ENCODE measurements around the gene KRT77.
"Not testable (repeated sequence)": the region's sequence is repeated elsewhere in the genome, so short reads cannot be mapped to it uniquely, and the experiment has no call there.

Gene KRT77

DNA sequence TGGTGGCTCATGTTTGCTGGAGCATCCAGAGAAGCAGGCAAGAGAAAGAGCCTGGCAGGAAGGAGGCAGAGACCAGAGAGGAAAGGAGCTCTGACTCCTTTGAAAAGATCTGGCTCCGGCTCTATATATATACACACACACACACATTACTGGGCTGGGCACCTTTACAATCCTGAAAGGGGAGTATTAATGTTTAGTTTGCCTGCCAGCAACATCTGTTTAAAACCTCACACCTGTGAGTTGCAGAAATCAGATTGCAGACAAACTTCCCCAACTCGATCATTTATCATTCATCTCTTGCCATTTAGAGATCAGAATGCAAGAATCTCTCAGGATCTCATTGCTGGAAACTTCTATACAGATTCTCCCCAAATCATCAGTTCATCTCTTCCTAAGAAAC, at the start of gene KRT77:
Gene KRT77 (minus strand): TSS at position 101 of the 400 bp plus-strand sequence. CDS start 90 bp downstream, at position 11.
- DNase-seq, result no peak

DNA sequence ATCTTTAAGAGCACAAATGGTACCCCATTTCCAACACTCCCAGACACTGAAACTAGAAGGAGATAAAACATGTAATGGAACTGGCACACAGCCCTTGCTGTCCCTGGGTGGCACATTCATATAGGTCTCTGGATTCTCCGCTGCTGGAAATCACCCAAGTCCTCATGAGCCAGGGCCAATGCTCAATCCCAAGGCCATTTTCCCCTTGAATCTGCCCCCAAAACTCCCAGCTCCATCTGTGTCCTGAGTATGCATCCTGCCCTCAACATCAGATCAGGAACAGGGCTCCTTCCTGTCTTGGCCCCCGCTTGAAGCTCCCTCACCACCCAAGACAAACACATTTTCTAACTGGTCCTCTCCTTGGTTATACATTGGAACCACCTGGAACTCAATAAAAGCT, 49.2 kb upstream of the KRT77 start:
- no peak for DNase-seq

DNA sequence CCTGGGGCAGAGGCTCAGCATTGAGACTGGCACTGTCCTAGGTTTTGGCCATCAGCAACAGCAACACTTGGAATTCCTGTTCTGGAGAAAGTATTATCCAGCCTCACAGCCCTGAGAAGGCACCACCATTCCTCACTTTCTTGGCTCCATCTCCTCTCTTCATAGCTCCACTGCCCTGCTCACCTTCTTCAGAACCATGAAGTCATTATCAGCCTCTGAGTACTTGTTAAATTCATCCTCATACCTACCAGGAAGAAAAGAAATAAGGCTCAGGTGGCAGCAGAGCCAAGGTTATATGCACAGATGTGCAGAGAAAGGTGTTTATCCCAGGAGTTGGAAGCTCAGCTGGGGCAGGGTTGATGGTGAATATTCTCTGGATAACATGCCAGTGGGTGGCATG, 48.5 kb upstream of the KRT77 start:
- DNase-seq, result no peak

DNA sequence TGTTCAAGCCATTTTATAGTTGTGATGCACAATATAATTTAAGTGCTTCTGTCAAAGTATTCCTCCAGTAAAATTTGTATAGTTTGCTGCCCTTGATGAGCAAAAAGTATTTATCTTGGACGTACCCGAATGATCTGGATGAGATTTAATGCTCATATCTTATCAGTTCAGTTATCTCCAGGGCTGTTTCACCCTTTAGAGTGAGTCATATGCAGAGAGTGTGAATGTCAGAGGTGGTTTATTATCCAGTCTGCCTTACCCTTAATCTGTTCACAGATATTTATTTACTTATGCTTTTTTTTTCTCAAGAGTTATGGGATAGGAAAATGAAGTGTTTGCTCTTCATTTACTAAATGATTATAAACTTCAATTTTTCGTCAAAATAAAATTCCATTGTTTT, 47.2 kb upstream of the KRT77 start:
- DNase-seq, result not testable (repeated sequence)

DNA sequence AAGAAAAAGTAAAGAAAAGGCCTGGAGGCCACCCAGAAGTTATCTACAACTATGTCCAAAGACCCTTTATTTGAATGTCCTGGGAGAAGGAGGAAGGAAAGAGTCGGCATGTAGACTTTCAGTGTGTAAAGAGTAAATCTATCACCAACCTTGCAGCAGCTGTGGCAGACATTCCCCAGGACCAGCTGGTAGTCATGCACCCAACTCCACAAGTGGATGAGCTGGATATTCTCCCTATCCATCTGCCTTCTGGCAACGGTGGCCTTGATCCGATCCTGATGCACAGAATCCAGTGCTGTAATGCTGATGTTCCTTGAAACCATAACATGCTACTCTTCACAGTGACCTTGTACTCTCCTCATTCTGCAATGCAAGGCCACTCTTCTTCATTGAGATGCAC, 46.5 kb upstream of the KRT77 start:
- DNase-seq, result no peak

DNA sequence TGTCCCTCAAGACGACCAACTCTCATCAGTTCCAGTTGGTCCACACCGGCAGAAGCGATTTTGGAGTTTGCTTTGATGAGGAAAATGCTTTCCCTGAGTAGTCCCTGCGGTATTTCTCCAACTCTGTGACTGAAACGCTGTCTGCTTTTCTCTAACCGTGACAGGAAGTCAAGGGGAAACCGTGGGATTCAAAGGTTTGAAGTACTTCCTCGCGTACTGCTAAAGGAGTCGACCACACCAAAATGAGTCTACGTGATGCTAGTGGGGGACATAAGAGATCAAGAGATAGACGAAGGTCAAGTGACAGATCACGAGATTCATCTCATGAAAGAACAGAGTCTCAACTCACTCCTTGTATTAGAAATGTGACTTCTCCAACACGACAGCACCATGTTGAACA, 45.3 kb upstream of the KRT77 start:
- DNase-seq, result no peak

DNA sequence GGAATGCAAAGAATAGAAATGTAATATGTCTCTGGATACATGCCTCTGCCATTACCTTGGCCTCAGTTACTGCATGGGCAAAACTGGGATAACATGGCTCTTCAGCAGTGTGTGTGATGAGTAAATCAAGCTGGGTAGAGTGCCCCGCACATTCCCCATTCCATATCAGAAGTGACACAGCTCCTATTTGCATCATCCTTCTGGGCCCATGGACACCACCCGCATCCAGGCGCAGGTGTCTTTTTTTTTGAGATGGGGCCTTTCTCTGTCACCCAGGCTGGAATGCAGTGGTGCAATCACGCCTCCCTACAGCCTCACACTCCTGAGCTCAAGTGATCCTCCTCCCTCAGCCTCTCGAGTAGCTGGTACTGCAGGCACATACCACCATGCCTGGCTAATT, 42.2 kb upstream of the KRT77 start:
- DNase-seq, result no peak

DNA sequence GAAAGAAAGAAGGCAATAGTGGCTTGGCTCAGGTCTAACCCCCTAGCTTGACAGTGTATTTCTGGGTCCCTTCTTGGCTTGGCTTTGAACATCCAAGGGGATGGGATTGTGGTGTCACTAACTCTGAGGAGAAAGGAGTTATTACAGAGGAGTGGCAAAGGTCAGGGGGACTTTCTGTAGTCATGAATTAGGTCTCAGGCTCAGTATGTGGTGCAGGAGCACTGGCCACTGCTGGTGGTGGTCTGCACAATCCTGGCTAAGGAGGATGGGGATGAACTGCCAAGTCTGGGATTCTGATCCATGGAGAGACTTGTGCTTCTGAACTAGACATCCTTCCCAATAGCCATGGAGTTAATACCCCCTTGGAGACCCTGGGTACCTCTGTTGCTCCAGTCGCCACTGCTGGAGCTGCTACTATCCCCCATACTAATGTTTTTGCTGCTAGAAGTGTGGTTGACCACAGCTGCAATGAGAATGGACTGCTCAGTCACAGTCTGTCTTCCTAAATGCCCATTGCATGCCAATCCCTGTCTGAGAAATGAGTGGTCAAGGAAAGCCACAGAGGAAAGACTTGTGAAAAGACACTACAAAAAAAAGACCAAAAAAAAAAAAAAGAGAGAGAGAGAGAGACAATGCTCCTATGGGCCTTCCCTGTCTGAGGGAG, 41.3 kb upstream of the KRT77 start:
- no peak for DNase-seq

DNA sequence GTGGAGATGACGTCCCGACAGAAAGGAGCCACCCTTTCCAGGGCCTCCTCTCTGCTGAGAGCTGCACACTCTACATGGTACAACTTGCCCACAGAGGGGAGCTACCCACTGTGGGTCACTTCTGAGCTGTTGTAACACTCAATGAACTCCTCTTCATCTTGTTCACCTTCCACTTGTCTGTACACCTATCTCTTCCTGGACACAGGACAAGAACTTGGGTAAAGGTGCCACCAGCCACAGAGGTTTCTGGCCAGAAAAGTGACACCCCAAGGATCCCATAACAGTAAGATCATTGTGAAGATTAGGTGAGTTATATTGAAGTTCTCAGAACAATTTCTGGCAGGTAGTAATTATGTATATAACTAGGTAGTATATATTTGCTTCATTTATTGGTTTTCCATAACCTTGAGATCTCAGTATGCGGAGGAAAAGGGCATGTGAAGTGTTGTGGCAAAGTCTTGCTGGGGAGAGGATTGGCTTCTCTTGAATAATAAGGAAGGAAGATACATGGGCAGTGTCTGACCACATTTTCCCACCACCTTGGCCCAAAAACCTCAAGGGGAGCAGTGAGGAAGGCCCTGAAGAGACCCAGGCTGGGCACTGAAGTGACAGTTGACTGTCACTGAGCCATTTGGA, 39.6 kb upstream of the KRT77 start:
- no peak for DNase-seq

DNA sequence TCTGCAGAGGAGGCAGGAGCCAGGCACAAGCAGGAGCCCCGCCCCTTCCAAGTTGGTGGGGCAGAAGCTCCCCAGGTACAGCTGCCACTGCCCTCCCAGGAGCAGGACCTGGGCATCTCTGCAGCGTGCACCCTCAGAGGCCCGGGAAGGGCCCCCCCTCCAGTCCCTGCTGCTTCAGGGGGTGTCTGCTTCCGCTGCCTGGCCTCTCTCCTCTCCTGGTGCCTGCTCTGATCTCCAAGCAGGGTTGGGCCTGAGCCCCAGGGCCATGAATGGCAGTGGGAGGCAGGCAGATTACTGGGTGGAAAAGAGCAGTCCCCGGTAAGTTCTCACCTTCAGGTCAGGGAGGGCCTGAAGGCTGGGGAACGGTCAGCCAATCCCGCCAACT, 38.9 kb upstream of the KRT77 start:
- no peak for DNase-seq

DNA sequence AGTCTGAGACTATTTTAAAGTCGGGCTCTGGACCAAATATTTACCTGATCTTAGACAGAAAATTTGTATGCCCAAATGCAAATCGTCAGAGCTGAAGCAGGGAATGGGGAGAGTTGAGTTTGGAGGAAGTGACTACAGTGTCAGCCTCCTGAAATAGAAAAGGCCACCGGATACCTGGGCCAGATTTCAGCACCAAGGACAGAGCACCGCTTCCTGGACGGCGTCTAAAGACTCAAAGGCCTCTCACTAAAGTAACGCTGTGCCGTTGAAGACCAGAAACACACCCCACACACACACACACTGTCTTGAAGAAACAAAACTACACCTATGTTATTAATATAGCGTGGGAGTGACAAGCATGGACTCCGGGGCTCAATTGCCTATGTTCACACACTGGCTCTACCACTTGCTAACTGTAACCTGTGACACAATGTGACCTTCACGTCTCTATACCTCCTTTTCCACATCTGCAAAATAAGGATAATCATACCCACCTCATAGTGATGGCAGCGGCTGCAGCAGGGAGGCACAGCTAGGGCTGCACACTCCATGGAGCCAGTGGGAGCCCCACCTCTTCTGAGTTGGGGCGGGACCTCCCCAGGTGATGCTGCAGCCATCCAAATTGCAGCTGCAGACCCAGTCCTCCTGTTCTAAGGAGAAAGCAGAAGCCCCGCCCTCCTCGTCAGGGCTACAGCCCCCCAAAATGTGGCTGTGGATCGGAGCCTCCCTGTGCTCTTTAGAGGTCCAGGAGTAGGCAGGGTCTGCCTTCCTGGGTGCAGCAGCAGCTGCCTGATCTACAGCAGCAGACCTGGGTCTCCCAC, 38.3 kb upstream of the KRT77 start:
- DNase-seq, result no peak

DNA sequence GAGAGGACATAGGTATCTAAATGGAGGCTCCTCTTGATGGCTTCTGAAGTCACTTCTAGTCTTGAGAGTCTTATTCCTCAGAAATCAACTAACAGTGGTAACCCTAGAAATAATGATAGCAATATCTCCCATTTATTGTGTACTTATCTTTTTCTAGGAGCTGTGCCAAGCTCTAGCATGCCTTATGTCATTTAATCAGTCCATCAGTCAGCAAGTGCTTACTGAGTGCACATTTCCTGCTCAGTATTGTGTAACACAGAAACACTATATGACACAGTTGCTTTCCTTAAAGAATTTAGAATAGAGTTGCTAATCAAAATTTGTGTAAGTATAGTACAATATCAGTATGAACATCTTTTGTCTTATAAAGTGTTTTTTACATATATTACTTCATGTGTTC, 37.3 kb upstream of the KRT77 start:
- DNase-seq, result peak; percentile 67

DNA sequence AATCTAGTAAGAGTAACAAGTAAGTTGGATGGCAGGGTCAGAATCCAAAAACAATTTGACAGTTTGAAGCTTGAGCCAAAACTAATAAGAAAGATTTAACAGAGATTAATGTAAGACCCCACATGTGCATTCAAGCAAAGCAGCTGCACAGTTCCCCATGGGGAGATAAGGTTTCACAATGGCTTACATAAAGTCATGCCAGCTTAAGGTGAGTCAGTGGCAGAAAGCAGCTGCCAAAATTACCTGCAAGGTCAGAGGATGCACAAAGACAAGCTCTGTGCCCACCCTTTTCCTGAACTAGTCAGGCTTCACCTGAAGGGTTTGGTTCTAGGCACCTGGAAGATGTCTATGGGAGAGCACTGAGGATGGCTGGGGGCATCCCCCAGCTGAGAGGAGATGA, 36.6 kb upstream of the KRT77 start:
- peak; percentile 4 for DNase-seq

DNA sequence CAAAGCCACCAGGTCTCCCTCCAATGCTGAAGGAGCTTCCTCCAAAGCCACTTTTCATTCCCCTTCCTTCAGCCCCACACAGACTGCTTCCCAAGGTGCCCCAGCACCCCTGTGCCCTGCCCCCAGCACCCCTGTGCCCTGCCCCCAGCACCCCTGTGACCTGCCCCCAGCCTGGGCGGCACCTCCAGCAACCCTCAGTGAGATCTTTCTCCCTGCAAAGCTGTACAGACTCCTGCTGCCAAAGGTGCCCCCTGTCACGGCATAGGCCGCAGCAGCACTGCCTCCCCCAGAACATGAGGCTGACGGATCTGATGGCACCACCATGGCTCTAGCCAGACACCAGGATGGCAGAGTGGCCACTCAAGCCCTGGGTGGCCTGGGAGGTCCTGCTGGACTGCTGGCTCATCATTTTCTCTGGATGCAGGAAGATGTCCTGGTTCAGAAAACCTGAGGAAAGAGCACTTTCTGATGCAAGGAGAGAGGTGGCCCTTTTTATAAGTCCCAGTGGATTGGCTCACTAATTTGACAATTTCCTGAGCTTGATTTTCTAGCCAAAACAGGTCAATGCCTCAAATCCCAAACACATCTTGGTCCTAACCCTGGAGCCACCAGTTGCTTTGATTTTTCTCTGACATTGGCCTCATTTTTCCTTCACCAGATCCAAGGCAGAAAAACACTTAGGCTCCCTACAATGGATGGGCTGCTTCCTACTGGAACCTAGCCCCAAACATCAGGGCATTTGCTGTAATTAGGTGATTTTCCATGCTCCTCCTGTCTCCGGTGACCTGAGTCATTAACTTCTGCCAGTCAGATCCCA, 32.7 kb upstream of the KRT77 start:
- no peak for DNase-seq

DNA sequence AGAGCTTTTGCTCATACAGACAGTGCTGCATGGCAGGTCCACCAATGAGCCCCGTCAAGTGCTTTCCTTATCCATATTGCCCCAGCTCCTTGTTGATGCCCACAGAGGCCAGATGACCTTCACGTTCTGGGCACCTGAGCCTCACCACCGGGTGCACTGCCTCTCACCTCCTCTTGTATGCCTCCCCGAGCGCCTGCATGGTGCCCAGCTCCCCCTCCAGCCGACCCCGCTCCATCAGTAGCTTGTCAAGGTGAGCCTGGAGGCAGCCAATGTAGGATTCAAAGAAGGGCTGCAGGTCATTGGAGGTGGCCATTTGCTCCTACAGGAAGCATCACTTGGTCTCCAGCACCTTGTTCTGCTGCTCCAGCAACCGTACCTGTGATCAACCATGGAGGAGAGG, 31.8 kb upstream of the KRT77 start:
- no peak for DNase-seq

DNA sequence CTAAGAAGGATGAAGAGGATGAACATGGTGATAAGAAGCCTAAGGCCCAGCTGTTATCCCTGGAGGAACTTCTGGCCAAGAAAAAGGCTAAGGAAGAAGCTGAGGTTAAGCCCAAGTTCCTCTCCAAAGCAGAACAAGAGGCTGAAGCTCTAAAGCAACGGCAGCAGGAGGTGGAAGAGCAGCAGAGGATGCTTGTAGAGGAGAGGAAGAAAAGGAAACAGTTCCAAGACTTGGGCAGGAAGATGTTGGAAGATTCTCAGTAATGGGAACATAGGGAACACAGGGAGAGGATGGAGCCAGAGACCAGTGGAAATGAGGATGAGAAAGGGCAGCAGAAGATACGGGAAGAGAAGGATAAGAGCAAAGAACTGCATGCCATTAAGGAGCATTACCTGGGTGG, 27.5 kb upstream of the KRT77 start:
- DNase-seq, result no peak

DNA sequence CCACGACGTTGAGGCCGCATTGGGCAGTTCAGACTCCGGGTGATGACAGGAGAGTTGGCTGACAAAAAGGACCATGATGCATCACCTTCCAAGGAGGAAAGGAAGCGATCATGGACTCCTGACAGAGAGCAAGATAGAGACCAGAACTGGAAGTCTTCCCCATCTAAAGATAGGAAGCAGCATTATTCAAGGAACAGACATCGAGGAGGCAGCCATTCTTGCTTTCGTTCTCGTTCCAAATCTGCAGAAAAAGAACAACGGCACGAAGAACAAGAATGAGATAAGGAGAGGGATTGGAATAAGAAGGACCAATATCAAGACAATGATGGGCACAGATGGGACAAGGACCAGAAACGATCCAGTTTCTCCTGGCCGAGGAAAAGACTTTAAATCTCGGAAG, 27.1 kb upstream of the KRT77 start:
- no peak for DNase-seq

DNA sequence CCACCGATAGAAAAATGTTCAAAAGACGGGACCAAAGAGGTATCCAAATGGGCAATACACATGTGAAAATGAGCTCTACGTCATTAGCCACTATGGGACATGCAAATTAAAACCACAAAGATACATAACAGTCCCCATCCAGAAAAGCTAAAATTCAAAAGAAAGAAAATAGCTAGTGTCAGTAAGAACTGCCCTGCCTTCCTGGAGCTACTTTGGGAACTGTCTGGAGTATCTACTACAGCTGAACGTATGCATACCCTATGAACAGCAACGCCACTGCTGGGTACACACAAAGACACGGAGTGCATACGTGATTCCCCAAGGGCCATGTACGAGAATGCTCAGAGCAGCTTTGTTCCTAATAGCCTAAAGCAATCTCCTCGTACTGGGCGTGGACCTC, 25.8 kb upstream of the KRT77 start:
- DNase-seq, result no peak

DNA sequence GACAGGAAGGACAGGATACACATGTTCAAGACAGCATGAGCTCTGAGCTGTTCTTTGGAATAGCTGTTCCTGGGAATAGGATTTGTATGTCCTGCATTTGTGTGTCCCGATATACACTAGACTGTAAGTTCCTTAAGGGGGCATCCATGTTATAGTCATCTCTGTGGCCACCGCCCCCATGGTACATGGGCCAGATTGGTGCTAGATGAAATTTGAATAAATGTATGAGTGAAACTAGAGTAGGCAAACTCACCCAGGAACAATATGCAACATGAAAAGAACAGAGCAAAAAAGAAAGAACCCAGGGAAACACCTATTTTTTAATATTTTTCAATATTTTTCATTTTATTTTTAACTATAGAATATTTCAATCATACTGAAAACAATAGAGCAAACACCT, 25.1 kb upstream of the KRT77 start:
- DNase-seq, result no peak

DNA sequence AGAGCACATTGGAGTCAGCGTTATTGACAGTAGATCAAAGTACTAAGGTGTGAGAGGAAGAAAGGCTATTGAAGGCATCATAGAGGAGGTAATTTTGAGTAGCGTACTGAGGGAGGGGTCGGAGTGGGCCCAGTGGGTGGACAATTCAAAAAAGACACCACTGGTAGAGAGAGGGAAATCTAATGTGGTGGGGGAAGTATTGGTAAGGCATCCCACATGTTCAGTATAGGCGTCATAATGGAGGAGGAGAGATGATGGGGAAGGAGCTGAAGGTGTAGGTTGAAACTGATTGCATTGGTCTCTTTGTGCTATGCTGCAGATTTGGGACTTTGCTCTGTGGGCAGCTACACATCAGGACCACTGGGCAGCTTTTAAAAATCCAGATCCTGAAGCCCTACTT, 23.7 kb upstream of the KRT77 start:
- no peak for DNase-seq

DNA sequence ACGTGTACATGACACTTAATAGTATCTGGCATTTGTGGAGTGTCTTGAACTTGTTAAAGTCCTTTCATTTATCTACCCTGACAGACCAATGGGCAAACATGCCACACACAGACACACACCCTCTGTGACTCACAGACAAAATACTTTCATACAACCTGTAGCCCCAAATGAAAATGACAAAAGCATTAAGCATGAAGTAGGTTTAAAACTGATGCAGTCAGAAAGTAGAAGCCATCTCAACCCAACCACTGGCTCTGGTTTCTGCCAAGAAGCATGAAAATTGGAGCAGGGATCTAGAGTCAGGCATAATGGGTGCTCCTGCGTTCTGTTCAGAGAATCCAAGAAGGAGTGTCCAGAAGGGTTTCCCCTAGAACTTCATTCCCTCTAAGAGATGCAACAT, 23.1 kb upstream of the KRT77 start:
- no peak for DNase-seq

DNA sequence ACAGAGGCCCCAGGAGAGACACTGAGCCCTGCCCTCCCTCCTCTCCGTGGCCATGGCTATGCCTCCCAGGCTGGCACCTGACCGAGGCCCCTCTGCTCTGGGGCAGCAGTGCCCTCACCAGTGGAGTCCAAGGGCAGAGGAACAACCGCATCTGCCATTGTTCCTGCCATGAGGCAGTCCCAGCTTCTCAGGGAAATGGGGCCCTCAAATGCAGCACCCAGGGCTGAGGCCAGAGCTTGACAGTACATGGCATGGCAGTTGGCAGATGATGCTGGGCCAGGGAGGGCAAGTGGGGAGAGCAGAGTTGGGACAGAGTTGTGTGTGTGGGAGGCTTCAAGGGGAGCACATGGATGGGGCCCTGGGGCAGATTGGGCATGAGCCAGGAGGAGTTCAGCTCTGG, 21.1 kb upstream of the KRT77 start:
- no peak for DNase-seq

DNA sequence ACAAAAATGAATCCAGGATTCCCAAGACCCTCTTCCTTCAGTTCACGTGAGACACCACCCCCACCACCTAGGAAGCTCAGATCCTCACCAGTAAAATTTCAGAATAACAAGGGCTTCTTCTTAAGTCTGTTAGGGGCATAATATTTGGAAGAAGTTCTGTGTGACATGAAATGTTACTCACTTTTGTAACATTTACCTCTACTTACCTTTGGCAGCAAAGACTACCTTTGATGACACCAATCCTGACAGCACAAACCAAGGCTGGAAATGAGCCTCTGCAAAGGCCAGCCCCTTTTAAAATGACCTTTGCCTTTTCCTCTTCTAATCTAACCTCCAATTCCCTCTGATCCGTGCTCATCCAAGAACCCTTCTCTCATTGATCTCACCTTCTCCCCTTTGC, 19.4 kb upstream of the KRT77 start:
- DNase-seq, result no peak

All from NCI-H1092 treated with DMSO at 0.1 percent for 48 hours (cell line).